ENCODE data around the gene AWAT2.

Gene AWAT2

DNA sequence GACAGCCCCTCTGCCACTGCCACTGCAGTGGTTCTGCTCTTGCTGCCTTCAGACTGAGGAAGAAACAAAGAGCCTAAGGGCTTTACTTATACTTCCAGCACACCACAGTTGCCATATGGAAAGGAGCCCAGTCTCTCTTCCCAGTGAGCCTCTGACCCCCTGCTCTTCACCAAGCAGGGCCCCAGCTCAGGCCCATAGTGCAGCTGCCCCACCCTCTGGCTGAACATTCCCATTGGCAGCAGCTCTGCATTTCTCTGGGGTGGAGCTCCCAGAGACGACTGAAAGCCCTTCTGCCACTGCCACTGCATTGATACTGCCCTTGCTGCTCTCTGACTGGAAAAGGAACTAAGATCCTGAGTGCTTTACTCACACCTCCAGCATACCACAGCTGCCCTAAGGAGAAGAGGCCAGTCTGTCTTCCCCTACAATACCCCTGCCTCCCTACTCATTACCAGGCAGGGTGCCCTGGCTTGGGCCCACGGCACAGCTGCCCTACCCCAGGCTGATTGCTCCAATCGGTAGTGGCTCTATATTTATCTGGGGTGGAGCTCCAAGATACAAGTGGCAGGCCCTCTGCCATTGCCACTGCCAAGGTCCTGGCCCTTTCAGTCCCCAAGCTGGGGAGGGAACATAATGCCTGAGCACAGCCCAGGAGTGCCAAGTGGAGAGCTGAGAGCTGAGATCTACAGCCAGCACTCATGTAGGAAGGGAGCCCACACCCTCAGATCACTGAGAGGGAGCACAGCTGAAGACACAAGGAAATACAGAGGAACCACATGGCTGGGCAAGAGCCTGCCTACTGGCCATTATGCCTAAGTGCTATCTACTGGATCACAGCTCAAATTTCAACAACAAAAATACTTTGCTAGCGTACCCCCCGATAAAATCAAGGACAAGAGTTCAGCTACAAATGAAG, 36.0 kb downstream of the AWAT2 start:
- POLR2A ChIA-PET, result no interaction called here
- Histone ChIP-seq H3K9me3 (ENCODE audit: control insufficient read depth, insufficient read depth, low read depth, low read length) (no peaks in the 10 kb centered on the region; the same call in 1 of the 2 replicates), H3K4me3 (ENCODE audit: low read depth, low read length) (no peak overlapping the region), H3K4me1 (ENCODE audit: control insufficient read depth, insufficient read depth, low read length) (no peaks in the 10 kb centered on the region), H3K36me3 (ENCODE audit: control insufficient read depth in 2 of 2, insufficient read depth in 1 of 2, low read length in 2 of 2) (no peaks in the 10 kb centered on the region), H3K27ac (ENCODE audit: extremely low read depth, low read depth, low read length) (no peak overlapping the region)
- TF ChIP-seq, protein P1, sequence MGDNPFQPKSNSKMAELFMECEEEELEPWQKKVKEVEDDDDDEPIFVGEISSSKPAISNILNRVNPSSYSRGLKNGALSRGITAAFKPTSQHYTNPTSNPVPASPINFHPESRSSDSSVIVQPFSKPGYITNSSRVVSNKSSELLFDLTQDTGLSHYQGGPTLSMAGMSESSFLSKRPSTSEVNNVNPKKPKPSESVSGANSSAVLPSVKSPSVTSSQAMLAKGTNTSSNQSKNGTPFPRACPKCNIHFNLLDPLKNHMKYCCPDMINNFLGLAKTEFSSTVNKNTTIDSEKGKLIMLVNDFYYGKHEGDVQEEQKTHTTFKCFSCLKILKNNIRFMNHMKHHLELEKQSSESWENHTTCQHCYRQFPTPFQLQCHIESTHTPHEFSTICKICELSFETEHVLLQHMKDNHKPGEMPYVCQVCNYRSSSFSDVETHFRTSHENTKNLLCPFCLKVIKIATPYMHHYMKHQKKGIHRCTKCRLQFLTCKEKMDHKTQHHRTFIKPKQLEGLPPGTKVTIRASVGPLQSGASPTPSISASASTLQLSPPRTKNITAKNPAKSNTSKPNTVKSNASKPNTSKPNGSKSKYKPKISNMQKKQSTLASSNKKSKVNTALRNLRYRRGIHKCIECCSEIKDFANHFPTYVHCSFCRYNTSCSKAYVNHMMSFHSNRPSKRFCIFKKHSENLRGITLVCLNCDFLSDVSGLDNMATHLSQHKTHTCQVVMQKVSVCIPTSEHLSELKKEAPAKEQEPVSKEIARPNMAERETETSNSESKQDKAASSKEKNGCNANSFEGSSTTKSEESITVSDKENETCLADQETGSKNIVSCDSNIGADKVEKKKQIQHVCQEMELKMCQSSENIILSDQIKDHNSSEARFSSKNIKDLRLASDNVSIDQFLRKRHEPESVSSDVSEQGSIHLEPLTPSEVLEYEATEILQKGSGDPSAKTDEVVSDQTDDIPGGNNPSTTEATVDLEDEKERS (tag by site-specific recombination; IDR thresholded peaks at IDR 0.05), result no peak
- CTCF ChIA-PET, result interaction anchor here (8.4 kb wide), 1 partner anchor 16 kb away, joined by 46 read pairs; no protein-coding TSS in a partner anchor

DNA sequence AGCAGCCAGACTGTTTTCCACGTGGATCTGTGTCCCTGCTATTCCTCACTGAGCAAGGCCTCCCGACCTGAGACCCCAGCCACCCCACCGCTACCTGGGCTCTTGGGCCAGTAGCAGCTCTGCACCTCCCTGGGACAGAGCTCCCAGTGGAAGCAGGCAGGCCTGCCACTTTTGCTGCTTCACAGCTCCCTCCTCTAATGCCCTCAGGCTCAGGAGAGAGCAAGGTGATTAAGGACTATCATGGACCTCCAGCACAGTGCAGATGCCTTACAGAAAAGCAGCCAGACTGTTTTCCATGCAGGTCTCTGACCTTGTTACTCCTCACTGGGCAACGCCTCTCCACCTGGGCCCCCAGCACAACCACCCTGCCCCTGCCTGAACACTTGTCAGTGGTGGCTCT, 37.0 kb downstream of the AWAT2 start:
- POLR2A ChIA-PET, result no interaction called here
- Histone ChIP-seq H3K4me1 (ENCODE audit: control insufficient read depth, insufficient read depth, low read length) (no peaks in the 10 kb centered on the region), H3K27ac (ENCODE audit: extremely low read depth, low read depth, low read length) (no peak overlapping the region), H3K4me3 (ENCODE audit: low read depth, low read length) (no peak overlapping the region), H3K9me3 (ENCODE audit: control insufficient read depth, insufficient read depth, low read depth, low read length) (no peaks in the 10 kb centered on the region; the same call in none of the 2 replicates), H3K36me3 (ENCODE audit: control insufficient read depth in 2 of 2, insufficient read depth in 1 of 2, low read length in 2 of 2) (no peaks in the 10 kb centered on the region)
- TF ChIP-seq ZNF830 (tag by site-specific recombination; IDR thresholded peaks at IDR 0.05; ENCODE audit: low read depth) (no peak), ZNF792 (tag by site-specific recombination; IDR thresholded peaks at IDR 0.05) (no peak), ZNF274 (IDR thresholded peaks at IDR 0.05; ENCODE audit: low read length) (no peak), ZNF274 (tag by site-specific recombination; IDR thresholded peaks at IDR 0.05; ENCODE audit: borderline replicate concordance) (no peak), ZNF138 (tag by site-specific recombination; IDR thresholded peaks at IDR 0.05; ENCODE audit: borderline replicate concordance) (no peak), WT1 (tag by site-specific recombination; IDR thresholded peaks at IDR 0.05) (no peak), ZNF146 (tag by site-specific recombination; IDR thresholded peaks at IDR 0.05) (no peak), GLIS2 (tag by site-specific recombination; IDR thresholded peaks at IDR 0.05) (no peak), ZNF16 (tag by site-specific recombination; IDR thresholded peaks at IDR 0.05; ENCODE audit: low read depth) (no peak), ZNF558 (tag by site-specific recombination; IDR thresholded peaks at IDR 0.05) (no peak), SALL2 (tag by site-specific recombination; IDR thresholded peaks at IDR 0.05; ENCODE audit: borderline replicate concordance) (no peak), ZNF394 (tag by site-specific recombination; IDR thresholded peaks at IDR 0.05; ENCODE audit: borderline replicate concordance) (no peak), ZNF670 (tag by site-specific recombination; IDR thresholded peaks at IDR 0.05; ENCODE audit: low read depth) (no peak), ZNF211 (tag by site-specific recombination; IDR thresholded peaks at IDR 0.05; ENCODE audit: low read depth) (no peak), ZNF23 (tag by site-specific recombination; IDR thresholded peaks at IDR 0.05; ENCODE audit: borderline replicate concordance) (no peak), ZNF660 (tag by site-specific recombination; IDR thresholded peaks at IDR 0.05) (no peak), ZNF132 (tag by site-specific recombination; IDR thresholded peaks at IDR 0.05; ENCODE audit: borderline replicate concordance) (no peak), ZNF530 (tag by site-specific recombination; IDR thresholded peaks at IDR 0.05; ENCODE audit: low read depth) (no peak), ZNF596 (tag by site-specific recombination; IDR thresholded peaks at IDR 0.05) (no peak)
- TF ChIP-seq, protein P2, sequence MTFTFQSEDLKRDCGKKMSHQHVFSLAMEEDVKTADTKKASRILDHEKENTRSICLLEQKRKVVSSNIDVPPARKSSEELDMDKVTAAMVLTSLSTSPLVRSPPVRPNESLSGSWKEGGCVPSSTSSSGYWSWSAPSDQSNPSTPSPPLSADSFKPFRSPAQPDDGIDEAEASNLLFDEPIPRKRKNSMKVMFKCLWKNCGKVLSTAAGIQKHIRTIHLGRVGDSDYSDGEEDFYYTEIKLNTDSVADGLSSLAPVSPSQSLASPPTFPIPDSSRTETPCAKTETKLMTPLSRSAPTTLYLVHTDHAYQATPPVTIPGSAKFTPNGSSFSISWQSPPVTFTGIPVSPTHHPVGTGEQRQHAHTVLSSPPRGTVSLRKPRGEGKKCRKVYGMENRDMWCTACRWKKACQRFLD (tag by site-specific recombination; IDR thresholded peaks at IDR 0.05), result no peak
- TF ChIP-seq, protein P3, sequence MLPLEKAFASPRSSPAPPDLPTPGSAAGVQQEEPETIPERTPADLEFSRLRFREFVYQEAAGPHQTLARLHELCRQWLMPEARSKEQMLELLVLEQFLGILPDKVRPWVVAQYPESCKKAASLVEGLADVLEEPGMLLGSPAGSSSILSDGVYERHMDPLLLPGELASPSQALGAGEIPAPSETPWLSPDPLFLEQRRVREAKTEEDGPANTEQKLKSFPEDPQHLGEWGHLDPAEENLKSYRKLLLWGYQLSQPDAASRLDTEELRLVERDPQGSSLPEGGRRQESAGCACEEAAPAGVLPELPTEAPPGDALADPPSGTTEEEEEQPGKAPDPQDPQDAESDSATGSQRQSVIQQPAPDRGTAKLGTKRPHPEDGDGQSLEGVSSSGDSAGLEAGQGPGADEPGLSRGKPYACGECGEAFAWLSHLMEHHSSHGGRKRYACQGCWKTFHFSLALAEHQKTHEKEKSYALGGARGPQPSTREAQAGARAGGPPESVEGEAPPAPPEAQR (tag by site-specific recombination; IDR thresholded peaks at IDR 0.05), result no peak
- CTCF ChIA-PET, result interaction anchor here (1.1 to 8.4 kb wide), 4 partner anchors 17 to 520 kb away, joined by 3 to 46 read pairs (median 5); no protein-coding TSS in a partner anchor

All from HEK293 (cell line).